NCI-H2227 treated with DMSO at 0.1 percent for 48 hours (cell line): ENCODE data around the gene METTL16.
"Not testable (repeated sequence)": the region's sequence is repeated elsewhere in the genome, so short reads cannot be mapped to it uniquely, and the experiment has no call there.

Experiments
- DNase-seq: peaks from one replicate; lab custom pipeline; 2025; lab: John Stamatoyannopoulos, UW

The METTL16 gene

DNA sequence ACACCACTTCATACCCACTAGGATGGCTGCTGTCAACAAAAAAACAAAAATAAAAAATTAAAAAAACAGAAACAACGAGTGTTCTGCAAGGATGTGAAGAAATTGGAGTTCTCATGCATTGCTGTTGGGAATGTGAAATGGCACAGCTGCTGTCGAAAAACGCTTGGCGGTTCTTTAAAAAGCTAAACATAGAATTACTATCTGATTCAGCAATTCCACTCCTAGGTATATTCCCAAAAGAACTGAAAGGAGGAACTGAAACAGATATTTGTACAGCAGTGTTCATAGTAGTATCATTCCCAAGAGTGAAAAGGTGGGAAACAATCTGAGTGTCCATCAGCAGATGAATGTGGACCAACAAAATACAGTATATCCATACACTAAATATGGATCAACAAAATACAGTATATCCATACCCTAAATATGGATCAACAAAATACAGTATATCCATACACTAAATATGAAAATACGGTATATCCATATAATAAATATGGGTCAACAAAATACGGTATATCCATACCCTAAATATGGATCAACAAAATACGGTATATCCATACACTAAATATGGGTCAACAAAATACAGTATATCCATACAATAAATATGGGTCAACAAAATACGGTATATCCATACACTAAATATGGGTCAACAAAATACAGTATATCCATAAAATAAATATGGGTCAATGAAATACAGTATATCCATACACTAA is 8.7 kb downstream of the METTL16 start:
- no peak for DNase-seq

DNA sequence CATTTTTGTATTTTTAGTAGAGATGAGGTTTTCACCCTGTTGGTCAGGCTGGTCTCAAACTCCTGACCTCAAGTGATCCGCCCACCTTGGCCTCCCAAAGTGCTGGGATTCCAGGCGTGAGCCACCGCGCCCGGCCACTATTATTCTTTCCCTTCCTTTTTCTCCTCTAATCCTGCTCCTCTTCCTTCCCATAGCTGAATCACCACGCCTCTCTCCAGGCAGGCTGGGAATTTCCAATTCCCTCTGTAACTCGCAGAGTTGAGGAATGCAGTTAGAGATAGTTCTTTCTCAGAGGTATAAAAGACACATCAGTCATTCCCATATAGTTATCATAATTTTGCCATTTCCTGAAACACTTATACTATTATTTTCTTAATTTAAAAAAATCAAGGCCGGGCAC is 11.2 kb downstream of the METTL16 start:
- no peak for DNase-seq

DNA sequence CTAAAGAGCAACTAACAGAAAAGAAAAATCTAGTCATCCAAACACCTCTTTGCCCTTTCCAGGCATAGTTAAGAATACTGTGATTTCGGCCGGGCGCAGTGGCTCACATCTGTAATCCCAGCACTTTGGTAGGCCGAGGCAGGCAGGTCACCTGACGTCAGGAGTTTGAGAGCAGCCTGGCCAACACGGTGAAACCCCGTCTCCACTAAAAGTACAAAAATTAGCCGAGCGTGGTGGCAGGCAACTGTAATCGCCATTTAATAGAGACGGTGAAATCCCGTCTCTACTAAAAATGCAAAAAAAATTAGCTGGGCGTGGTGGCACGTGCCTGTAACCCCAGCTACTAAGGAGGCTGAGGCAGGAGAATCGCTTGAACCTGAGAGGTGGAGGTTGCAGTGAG is 22.4 kb downstream of the METTL16 start:
- DNase-seq: not testable (repeated sequence)

DNA sequence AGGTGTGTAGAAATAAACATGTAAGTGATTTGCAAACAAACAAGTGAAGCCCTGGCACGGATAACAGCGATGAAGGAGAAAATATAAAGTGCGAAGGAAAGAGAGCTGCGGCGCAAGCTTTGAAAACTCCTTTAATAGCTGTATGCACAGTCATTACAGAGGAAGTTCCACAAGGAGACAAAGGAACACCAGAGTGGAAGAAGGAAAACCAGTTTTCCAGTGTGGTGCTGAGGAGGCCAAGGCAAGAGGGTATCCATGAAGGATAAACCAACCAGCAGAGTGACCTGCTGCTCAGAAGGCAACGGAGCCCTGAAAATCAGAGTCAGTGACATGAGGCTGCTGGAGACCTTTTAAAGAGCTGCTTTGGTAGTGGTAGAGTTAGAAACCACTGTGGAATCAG is 24.4 kb downstream of the METTL16 start:
- no peak for DNase-seq

DNA sequence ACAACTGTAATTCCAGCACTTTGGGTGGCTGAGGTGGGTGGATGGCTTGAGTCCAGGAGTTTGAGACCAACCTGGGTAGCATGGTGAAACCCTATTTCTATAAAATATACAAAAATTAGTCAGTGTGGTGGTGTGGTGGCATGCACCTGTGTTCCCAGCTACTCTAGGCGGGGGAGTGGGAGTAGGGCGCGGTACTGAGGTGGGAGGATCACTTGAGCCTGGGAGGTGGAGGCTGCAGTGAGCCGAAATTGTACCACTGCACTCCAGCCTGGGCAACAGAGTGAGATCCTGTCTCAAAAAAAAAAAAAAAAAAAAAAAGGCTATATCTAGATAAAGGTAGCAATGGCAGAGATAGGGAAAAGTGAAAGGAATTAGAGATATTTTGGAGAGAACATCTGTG is 25.0 kb downstream of the METTL16 start:
- not testable (repeated sequence) for DNase-seq

DNA sequence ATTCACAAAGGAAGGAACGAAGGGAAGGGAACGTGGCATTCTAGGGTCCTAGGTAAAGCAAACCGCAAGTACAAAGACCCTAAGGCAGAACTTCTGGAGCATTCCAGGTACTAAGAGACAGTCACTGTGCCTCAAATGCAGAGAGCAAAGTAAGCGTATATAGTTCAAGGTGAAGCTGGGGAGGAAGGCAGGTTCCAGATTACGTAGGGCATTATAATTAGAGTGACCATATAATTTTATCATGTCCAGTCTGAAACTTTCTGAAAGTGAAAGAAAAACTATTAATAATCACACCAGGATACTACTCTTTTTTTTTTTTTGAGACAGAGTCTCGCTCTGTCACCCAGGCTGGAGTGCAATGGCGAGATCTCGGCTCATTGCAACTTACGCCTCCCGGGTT is 25.7 kb downstream of the METTL16 start:
- no peak for DNase-seq

DNA sequence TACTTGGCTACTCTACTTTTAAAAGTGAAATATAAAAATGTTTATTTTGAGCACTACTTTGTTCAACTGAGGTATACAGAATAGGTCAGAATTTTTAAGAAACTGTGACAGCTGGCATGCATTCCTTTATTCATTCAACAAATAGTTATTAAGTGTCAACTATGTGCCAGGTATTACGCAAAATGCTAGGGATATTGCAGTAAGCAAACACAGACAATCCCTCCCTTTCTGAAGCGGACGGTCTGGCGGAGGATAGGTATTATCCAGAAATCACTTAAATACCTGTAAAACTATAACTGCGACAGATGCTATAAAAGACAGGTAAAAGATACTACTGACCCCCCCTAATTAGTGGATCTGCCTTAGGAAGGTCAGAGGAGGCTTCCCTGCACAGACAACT is 26.1 kb downstream of the METTL16 start:
- DNase-seq: no peak

DNA sequence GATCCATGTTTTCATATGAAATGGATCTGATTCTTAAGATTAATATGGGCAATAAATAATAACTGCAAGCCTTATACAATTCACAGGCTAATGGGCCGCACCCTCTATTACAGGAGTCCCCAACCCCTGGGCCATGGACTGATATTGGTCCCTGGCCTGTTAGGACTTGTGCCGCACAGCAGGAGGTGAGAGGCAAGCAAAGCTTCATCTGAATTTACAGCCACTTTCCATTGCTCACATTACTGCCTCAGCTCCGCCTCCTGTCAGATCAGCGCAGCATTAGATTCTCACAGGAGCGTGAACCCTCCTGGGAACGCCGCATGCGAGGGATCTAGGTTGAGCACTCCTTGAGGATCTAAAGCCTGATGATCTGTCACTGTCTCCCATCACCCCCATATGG is 26.8 kb downstream of the METTL16 start:
- peak; percentile 66 for DNase-seq

DNA sequence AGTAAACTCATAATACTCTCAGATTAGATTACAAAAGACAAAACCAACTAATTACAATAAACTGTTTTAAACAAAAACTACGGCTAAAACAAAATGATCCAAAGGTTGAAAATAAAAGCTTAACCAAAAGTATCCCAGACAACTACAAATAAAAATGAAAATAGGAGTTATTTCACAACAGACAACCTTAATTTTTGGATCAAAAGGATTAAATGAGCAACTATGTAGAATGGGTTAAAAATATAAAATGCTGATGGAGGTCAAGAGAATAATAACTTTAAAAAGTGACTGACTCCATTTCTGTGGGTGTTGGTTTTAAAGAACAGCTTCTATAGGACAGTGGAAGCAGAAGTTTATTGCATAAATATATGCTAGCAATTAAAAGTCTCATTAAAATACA is 28.6 kb downstream of the METTL16 start:
- DNase-seq: no peak

DNA sequence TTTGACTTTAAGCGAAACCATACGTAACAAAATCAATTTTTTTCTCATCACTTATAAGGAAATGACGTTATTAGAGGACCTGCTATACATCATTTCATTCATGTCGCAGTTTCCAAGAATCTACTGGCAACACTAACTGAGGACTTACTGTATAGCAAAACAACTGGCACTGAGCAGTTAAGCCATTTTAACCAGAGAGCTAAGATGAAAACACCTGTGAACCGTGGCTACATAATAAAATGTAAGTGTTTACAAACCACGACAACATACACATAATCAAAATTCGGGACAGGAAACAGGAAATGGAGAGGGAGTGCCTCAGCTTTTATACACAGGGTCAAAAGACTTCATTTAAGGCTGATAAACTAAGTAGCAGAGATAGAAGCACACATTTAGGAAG is 29.5 kb downstream of the METTL16 start:
- no peak for DNase-seq

DNA sequence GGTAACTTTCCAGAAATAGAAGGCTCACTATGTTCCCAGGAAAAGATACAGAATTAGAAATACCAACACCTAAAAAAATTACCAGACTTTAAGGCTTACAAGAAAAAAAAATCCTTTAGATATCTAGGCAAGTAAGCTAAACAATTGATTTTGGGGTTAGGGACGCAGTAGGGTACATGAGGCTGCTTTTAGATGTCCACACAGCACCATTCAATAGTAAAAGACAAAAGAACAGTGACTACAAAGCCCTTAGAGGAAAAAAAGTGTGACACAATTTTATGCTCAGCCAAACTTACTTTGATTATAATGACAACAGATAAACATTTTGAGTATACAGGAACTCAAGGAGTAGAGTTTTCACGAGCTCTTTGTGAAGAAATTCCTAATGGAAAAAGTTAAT is 29.9 kb downstream of the METTL16 start:
- no peak for DNase-seq

DNA sequence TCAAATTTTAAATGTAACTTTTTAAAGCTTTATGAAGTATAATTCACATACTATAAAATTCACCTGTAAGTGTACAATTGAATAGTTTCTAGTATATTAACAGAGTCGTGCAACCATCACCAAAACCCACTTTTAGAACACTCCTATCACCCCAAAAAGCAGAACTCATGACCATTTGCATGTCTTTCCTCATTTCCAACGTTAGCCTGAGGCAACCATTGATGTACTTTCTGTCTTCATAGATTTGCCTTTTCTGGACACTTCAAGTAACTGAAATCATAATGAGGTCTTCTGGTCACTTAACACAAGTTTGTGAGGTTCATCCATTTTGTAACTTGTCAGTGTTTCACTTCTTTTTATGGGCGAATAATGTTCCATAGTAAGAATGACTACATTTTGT is 33.2 kb downstream of the METTL16 start:
- DNase-seq: no peak

DNA sequence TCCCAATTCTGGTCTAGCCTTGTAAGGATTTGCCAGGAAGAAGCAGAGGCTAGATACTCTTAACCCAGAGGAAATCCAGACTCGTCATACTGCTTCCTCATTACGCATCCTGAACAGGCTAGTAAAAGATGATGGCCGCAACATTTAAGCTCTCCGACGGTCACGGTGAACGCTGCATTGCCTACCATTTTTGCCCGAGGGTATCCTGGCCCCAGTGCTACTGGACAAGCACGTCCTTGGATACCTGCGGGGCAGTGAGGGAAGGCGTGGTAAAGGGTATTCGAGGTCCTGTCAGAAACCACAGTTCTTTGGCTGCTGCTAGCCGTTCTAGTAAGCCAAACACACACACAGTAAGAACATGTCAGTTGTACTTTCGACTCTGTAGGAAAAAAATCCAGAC is 36.6 kb downstream of the METTL16 start:
- no peak for DNase-seq

DNA sequence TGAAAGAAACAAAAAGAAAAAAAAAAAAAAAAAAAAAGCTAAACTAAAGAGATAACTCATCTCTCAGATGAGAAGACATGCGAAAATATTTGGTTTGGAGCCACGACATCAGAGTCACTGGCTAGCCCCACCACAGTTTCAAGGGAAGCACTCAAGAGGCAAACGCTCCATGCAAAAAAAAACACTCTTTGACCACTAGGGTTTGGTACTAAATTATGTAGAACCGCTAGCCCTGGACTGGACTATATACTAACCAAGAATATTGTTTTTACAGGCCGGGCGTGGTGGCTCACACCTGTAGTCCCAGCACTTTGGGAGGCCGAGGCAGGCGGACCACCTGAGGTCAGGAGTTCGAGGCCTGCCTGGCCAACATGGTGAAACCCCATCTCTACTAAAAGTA is 37.3 kb downstream of the METTL16 start:
- DNase-seq: no peak

DNA sequence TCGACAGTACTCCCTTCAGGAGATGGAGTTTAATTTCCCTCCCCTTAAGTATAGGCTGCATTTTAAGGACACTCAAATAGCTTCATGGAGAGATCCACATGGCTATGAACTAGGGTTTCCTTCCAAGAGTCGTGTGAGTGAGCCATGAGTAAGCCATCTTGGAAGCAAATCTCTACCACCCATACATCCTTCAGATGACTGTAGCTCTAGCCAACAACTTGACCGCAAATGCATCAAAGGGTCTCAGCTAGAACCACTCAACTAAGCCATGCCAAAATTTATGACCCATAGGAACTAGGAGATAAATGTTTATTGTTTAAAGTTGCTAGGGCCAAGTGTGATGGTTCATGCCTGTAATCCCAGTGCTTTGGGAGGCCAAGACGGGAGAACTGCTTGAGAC is 43.4 kb downstream of the METTL16 start:
- DNase-seq: no peak

DNA sequence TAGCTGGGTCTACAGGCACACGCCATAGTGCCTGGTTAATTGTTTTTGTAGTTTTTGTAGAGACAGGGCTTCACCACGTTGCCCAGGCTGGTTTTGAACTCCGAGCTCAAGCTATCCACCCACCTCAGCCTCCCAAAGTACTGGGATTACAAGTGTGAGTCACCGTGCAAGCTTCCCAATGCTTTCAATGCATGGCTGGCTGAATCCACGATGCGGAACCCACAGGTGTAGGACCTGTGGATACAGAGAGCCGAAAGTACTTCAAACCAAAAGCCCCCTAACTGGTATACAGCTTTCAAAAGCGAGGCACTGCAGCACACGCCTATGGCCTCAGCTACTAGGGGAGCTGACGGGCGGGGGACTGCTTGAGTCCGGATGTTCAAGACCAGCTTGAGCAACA is 44.8 kb downstream of the METTL16 start:
- DNase-seq: no peak

DNA sequence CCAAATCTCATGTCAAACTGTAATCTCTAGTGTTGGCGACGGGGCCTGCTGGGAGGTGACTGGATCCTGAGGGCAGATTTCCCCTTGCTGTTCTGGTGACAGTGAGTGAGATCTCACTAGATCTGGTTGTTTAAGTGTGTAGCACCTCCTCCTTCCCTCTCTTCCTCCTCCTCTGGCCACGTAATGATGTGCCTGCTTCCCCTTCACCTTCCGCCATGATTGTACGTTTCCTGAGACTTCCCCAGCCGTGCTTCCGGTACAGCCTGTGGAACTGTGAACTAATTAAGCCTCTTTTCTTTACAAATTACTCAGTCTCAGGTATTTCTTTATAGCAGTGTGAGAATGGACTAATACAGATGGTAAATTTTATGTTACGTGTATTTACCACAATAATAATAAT is 49.2 kb downstream of the METTL16 start:
- no peak for DNase-seq

DNA sequence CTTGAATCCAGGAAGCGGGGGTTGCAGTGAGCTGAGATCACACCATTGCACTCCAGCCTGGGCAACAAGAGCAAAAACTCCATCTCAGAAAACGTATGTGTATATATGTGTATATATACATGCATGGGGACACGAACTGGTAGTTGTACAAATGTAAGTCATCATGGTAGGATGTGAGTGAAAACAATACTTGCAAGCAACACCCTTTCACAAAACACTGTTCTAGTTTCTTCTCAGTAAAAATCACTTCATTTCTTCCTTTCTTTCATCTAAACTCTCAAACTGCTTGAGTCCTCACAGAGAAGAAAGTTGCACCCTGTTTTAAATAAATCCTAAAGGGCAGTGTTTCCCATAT is 51.8 kb downstream of the METTL16 start:
- no peak for DNase-seq

DNA sequence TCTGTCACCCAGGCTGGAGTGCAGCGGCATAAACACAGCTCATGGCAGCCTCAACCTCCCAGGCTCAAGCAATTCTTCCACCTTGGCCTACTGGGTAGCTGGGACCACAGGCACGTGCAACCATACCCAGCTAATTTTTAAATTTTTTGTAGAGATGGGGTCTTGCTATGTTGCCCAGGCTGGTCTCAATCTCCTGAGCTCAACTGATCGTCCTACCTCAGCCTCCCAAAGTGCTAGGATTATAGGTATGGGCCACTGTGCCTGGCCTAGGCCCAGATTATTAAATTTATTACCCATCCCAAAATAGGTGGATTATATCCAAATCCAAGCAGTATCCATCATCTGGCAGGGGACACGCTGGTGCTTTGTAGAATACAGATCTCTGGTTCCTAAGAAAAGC is 53.8 kb downstream of the METTL16 start:
- DNase-seq: no peak

DNA sequence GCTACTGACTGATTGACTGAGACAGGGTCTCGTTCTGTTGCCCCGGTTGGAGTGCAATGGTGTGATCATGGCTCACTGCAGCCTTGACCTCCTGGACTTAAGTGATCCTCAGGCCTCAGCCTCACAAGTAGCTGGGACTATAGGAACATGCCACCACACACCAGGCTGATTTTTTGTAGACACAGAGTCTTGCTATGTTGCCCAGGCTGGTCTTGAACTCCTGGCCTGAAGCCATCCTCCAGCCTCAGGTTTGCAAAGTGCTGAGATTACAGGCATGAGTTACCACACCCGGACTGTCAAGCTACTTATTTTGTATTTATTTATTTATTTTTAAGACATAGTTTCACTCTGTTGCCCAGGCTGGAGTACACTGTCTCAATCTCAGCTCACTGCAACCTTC is 55.2 kb downstream of the METTL16 start:
- no peak for DNase-seq

DNA sequence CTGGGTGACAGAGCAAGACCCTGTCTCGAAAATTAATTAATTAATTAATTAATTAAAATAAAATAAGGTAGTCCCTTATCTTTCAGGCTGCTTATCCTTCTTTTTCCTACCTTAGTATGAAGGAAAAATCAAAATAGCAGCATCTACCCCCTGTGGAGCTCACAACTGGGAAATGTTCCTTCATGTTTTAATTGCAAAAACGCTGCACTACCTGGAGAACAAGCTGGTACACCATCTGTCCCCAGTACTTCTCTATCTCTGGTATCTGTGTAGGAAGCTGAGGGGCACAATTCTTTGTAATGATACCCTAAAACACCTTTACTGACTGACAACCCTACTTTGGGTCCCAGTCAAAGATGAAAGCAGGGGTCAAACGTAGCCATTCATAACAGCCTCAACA is 55.7 kb downstream of the METTL16 start:
- no peak for DNase-seq

DNA sequence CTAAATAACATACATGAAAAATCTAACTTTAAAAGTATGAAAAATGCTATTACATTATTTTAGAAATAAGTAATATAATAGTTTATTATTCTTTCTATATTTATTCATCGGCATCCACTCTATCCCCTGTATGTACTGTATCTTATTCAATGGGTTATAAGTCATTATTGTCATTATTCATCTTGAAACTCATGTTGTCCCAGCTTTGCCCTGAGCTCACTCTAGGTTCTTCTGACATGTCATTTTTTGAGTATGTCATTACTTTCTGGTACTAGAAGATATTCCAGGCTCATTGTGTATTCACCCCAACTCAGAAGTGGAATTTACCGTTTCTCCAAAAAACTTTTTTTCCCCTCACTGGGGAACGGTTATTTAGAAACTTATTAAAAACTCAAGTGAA is 57.8 kb downstream of the METTL16 start:
- no peak for DNase-seq

DNA sequence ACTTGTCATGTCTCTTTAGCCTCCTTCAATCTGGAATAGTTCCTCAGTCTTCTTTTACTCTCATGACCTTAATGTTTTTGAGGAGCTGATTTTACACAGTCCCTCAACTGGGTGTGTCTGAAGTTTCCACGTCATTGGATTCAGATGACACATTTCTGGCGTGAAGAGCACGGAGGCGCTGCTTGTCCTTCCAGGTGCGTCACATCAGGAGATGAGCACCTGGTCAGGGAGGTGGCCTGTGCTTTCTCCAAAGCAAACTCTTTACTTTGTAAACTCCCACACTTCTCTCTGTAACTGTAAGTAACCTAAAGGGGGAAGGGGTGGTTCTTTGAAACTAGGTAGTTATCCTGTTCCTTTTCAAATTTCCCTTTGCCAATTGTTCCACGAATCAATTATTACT is 58.4 kb downstream of the METTL16 start:
- DNase-seq: no peak

DNA sequence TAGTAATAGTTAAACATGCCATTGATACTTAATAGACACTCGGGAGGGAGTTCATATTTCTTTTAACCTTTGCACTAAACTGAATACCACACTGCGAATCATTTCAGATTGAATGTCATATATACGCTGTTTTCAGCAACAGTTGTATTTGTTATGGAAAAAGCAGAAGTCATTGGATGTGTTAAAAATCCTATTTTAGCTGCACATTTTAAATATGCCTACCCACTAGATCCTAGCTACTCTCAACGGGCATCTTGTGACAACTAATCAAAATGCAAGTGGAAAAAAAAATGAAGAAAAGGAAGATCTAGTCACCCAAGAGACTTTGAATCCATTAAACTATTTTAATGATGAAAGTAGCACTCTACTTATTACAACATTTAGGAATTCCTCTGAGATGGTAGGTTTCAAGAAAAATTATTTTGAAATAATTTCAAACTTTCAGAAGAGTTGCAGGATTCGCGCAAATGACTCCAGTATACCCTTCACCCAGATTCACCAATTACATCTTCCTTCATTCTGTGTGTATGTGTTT is 59.4 kb downstream of the METTL16 start:
- no peak for DNase-seq
